Neural progenitor cell (in vitro differentiated cells): ENCODE results near the gene PHLPP1. TPM values are rescaled to one million over a fixed set of nuclear protein-coding genes. Genes with fewer than 3 reads are reported as not detected.

ENCODE experiments used
- DNase-seq: peaks from one replicate; pipeline ENCODE4 v3.0.0-alpha.2; 2016; ENCODE audit warnings: low spot score
- H2AFZ ChIP-seq: fragments of 200-600 bp; sonication (generic); replicated peaks from 2 replicates; pipeline ENCODE4 v1.6.1; 2016; ENCODE audit warnings: antibody characterized with exemption
- H3F3A ChIP-seq: fragments of 200-600 bp; sonication (generic); 2 replicates; pipeline ENCODE4 v1.6.1; 2016; ENCODE audit warnings: antibody characterized with exemption, low read depth
- H3K27ac ChIP-seq: fragments of 200-600 bp; sonication (generic); 2 replicates; pipeline ENCODE4 v1.5.1; 2016; ENCODE audit warnings: mild to moderate bottlenecking
- H3K27me3 ChIP-seq: fragments of 200-600 bp; sonication (generic); 2 replicates; pipeline ENCODE4 v1.6.1; 2016; ENCODE audit warnings: mild to moderate bottlenecking, moderate library complexity
- H3K36me3 ChIP-seq: fragments of 200-600 bp; sonication (generic); 2 replicates; pipeline ENCODE4 v1.5.1; 2016
- H3K4me1 ChIP-seq: fragments of 200-600 bp; sonication (generic); 2 replicates; pipeline ENCODE4 v1.6.1; 2016; ENCODE audit warnings: mixed run types
- H3K4me2 ChIP-seq: fragments of 200-600 bp; sonication (generic); 2 replicates; pipeline ENCODE4 v1.6.1; 2016
- H3K4me3 ChIP-seq: fragments of 200-600 bp; sonication (generic); 2 replicates; pipeline ENCODE4 v1.5.1; 2016
- H3K79me2 ChIP-seq: fragments of 200-600 bp; sonication (generic); 2 replicates; pipeline ENCODE4 v1.6.1; 2016; ENCODE audit warnings: low read depth
- H3K9ac ChIP-seq: fragments of 200-600 bp; sonication (generic); 2 replicates; pipeline ENCODE4 v1.6.1; 2016
- H3K9me3 ChIP-seq: fragments of 200-600 bp; sonication (generic); 2 replicates; pipeline ENCODE4 v1.5.1; 2016; ENCODE audit warnings: low read depth
- H4K20me1 ChIP-seq: fragments of 200-600 bp; sonication (generic); 2 replicates; pipeline ENCODE4 v1.6.1; 2016; ENCODE audit warnings: low read depth
- H3K27ac Mint-ChIP-seq: 3 replicates; pipeline ENCODE4 v1.8.0; 2021; ENCODE audit warnings: mixed read lengths
- H3K27me3 Mint-ChIP-seq: 2 replicates; pipeline ENCODE4 v1.8.0; 2022; ENCODE audit warnings: low read depth, mild to moderate bottlenecking, inconsistent platforms, moderate library complexity, mixed read lengths; ENCODE audit not compliant: insufficient read depth
- H3K36me3 Mint-ChIP-seq: 3 replicates; pipeline ENCODE4 v1.8.0; 2021; ENCODE audit warnings: mixed read lengths
- H3K4me1 Mint-ChIP-seq: 3 replicates; pipeline ENCODE4 v1.8.0; 2021; ENCODE audit warnings: mixed read lengths
- H3K4me3 Mint-ChIP-seq: 3 replicates; pipeline ENCODE4 v1.8.0; 2021; ENCODE audit warnings: mild to moderate bottlenecking, moderate library complexity, mixed read lengths
- H3K9me3 Mint-ChIP-seq: 3 replicates; pipeline ENCODE4 v1.8.0; 2020; ENCODE audit warnings: mixed read lengths
- EZH2 ChIP-seq: fragments of 200-600 bp; sonication (generic); IDR thresholded peaks from 2 replicates; pipeline ENCODE4 v1.6.1; 2017; ENCODE audit warnings: antibody characterized with exemption, mild to moderate bottlenecking, moderate library complexity
- EZH2phosphoT487 ChIP-seq: fragments of 200-600 bp; sonication (generic); IDR thresholded peaks from 2 replicates; pipeline ENCODE4 v1.6.1; 2017; ENCODE audit warnings: antibody characterized with exemption
- total RNA-seq: library from RNA; depleted of rRNA; stranded (reverse); fragments of >200 nt; gene quantifications from 2 replicates; pipeline ENCODE4 v1.2.3, GENCODE V29; 2015; ENCODE audit warnings: low replicate concordance
- TF ChIP-seq, protein P1 (sequence below): fragments of 200-600 bp; sonication (generic); IDR thresholded peaks from 2 replicates; pipeline ENCODE4 v1.5.1; 2017; ENCODE audit warnings: antibody characterized with exemption, mild to moderate bottlenecking

The PHLPP1 gene
- total RNA-seq, 1 donor from 2014 or later: 20.8 TPM

GRCh38 chr18:62950246-62950645, 234.9 kb downstream of the PHLPP1 start:
- Histone ChIP-seq H3K9ac (no peak overlapping the region), H3K79me2 (no peaks in the 10 kb centered on the region), H3K4me2 (no peak overlapping the region), H2AFZ (no peak overlapping the region), H3K4me3 (no peak overlapping the region), H3K4me1 (no peaks in the 10 kb centered on the region), H3F3A (no peaks in the 10 kb centered on the region), H3K9me3 (no peaks in the 10 kb centered on the region), H3K36me3 (no peaks in the 10 kb centered on the region), H3K27me3 (no peaks in the 10 kb centered on the region), H4K20me1 (no peaks in the 10 kb centered on the region), H3K27ac (no peak overlapping the region)
- no peak overlapping the region for H3K4me3 Mint-ChIP-seq
- H3K27ac Mint-ChIP-seq: no peak overlapping the region
- peaks cover 2% of the 10 kb centered on the region for H3K4me1 Mint-ChIP-seq
- H3K27me3 Mint-ChIP-seq: peaks cover 2% of the 10 kb centered on the region
- no peak for DNase-seq
- H3K9me3 Mint-ChIP-seq: no peaks in the 10 kb centered on the region
- peaks cover 28% of the 10 kb centered on the region for H3K36me3 Mint-ChIP-seq
- TF ChIP-seq EZH2phosphoT487 (no peak), EZH2 (no peak)
- TF ChIP-seq, protein P1, sequence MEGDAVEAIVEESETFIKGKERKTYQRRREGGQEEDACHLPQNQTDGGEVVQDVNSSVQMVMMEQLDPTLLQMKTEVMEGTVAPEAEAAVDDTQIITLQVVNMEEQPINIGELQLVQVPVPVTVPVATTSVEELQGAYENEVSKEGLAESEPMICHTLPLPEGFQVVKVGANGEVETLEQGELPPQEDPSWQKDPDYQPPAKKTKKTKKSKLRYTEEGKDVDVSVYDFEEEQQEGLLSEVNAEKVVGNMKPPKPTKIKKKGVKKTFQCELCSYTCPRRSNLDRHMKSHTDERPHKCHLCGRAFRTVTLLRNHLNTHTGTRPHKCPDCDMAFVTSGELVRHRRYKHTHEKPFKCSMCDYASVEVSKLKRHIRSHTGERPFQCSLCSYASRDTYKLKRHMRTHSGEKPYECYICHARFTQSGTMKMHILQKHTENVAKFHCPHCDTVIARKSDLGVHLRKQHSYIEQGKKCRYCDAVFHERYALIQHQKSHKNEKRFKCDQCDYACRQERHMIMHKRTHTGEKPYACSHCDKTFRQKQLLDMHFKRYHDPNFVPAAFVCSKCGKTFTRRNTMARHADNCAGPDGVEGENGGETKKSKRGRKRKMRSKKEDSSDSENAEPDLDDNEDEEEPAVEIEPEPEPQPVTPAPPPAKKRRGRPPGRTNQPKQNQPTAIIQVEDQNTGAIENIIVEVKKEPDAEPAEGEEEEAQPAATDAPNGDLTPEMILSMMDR: no peak

DNA sequence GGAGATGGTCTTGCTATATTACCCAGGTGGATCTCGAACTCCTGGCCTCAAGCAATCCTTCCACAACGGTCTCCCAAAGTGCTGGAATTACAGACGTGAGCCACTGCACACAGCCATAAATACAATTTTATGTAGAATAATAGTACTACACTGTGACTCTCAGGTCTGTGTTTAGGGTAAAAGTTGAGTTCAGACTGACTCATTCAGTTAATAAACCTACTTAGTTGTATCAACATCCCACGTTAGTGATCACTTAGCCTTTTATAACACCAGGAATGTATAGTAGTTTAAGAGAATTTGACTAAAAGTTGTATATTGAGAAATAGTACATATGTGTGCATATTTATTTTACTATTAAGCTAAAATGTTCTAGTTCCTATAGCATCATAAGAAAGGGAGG, 237.5 kb downstream of the PHLPP1 start:
- Mint-ChIP-seq H3K4me1 (peaks cover 2% of the 10 kb centered on the region), H3K4me3 (no peak overlapping the region), H3K27ac (no peak overlapping the region), H3K36me3 (peaks cover 18% of the 10 kb centered on the region), H3K27me3 (peaks cover 2% of the 10 kb centered on the region), H3K9me3 (no peaks in the 10 kb centered on the region)
- H2AFZ ChIP-seq: no peak overlapping the region
- H3F3A ChIP-seq: no peaks in the 10 kb centered on the region
- no peak overlapping the region for H3K4me3 ChIP-seq
- no peaks in the 10 kb centered on the region for H3K27me3 ChIP-seq
- H3K36me3 ChIP-seq: no peaks in the 10 kb centered on the region
- no peaks in the 10 kb centered on the region for H4K20me1 ChIP-seq
- TF ChIP-seq EZH2 (no peak), EZH2phosphoT487 (no peak)
- TF ChIP-seq, protein P1: no peak
- no peaks in the 10 kb centered on the region for H3K9me3 ChIP-seq
- H3K4me2 ChIP-seq: no peak overlapping the region
- no peak overlapping the region for H3K27ac ChIP-seq
- no peaks in the 10 kb centered on the region for H3K4me1 ChIP-seq
- no peak for DNase-seq
- no peak overlapping the region for H3K9ac ChIP-seq
- no peaks in the 10 kb centered on the region for H3K79me2 ChIP-seq

- H3K9me3 ChIP-seq: no peaks in the 10 kb centered on the region
- no peak overlapping the region for H3K4me3 Mint-ChIP-seq
- H3K27me3 ChIP-seq: no peaks in the 10 kb centered on the region
- no peak overlapping the region for H3K27ac ChIP-seq
- H3K9ac ChIP-seq: no peak overlapping the region
- no peaks in the 10 kb centered on the region for H3K4me1 ChIP-seq
- H3K4me3 ChIP-seq: no peak overlapping the region
- no peak overlapping the region for H3K4me2 ChIP-seq
- TF ChIP-seq EZH2 (no peak), EZH2phosphoT487 (no peak)
- TF ChIP-seq, protein P1: no peak
- no peaks in the 10 kb centered on the region for H3F3A ChIP-seq
- peaks cover 2% of the 10 kb centered on the region for H3K27me3 Mint-ChIP-seq
- no peaks in the 10 kb centered on the region for H3K36me3 ChIP-seq
- H4K20me1 ChIP-seq: no peaks in the 10 kb centered on the region
- no peaks in the 10 kb centered on the region for H3K9me3 Mint-ChIP-seq
- no peak overlapping the region for H3K27ac Mint-ChIP-seq
- DNase-seq: no peak
- H2AFZ ChIP-seq: no peak overlapping the region
- H3K79me2 ChIP-seq: no peaks in the 10 kb centered on the region
- peaks cover 19% of the 10 kb centered on the region for H3K36me3 Mint-ChIP-seq
- H3K4me1 Mint-ChIP-seq: peaks cover 2% of the 10 kb centered on the region
Observed at GRCh38 chr18:62953663-62954062, 238.3 kb downstream of the PHLPP1 start.

GRCh38 chr18:62954366-62954765, 239.0 kb downstream of the PHLPP1 start:
- no peaks in the 10 kb centered on the region for H3K9me3 ChIP-seq
- TF ChIP-seq, protein P1: no peak
- TF ChIP-seq EZH2 (no peak), EZH2phosphoT487 (no peak)
- no peaks in the 10 kb centered on the region for H4K20me1 ChIP-seq
- no peak overlapping the region for H3K4me3 Mint-ChIP-seq
- H3K27ac Mint-ChIP-seq: no peak overlapping the region
- DNase-seq: no peak
- H3K79me2 ChIP-seq: no peaks in the 10 kb centered on the region
- no peaks in the 10 kb centered on the region for H3K4me1 ChIP-seq
- H3K4me2 ChIP-seq: no peak overlapping the region
- peaks cover 2% of the 10 kb centered on the region for H3K27me3 Mint-ChIP-seq
- H3K4me1 Mint-ChIP-seq: peaks cover 2% of the 10 kb centered on the region
- H2AFZ ChIP-seq: no peak overlapping the region
- H3K27me3 ChIP-seq: no peaks in the 10 kb centered on the region
- no peak overlapping the region for H3K9ac ChIP-seq
- H3F3A ChIP-seq: no peaks in the 10 kb centered on the region
- no peak overlapping the region for H3K4me3 ChIP-seq
- no peaks in the 10 kb centered on the region for H3K36me3 ChIP-seq
- no peaks in the 10 kb centered on the region for H3K9me3 Mint-ChIP-seq
- no peak overlapping the region for H3K27ac ChIP-seq
- H3K36me3 Mint-ChIP-seq: peaks cover 22% of the 10 kb centered on the region
